Activated T-cell treated with anti-CD3 and anti-CD28 coated beads, Interleukin-2, amount 50 U/mL, for 24 hours (primary cell): Measurements from ENCODE around the gene CDK17.

Source experiments
- DNase-seq: peaks from one replicate; pipeline ENCODE4 v3.0.0-alpha.2; 2020
- H3K27ac Mint-ChIP-seq: 2 replicates; pipeline ENCODE4 v1.8.0; 2020; ENCODE audit warnings: mild to moderate bottlenecking, mixed read lengths
- H3K27me3 Mint-ChIP-seq: 2 replicates; pipeline ENCODE4 v1.8.0; 2020; ENCODE audit warnings: mixed read lengths
- H3K36me3 Mint-ChIP-seq: 2 replicates; pipeline ENCODE4 v1.8.0; 2020; ENCODE audit warnings: low read depth, mixed read lengths
- H3K4me1 Mint-ChIP-seq: 2 replicates; pipeline ENCODE4 v1.8.0; 2020; ENCODE audit warnings: low read depth, mixed read lengths
- H3K4me3 Mint-ChIP-seq: 2 replicates; pipeline ENCODE4 v1.8.0; 2020; ENCODE audit warnings: mild to moderate bottlenecking, moderate library complexity, mixed read lengths
- H3K9me3 Mint-ChIP-seq: 2 replicates; pipeline ENCODE4 v1.8.0; 2020; ENCODE audit warnings: mixed read lengths

The CDK17 gene

GRCh38 chr12:96249196-96250118 is 150.8 kb downstream of the CDK17 start:
- H3K4me1 Mint-ChIP-seq = peaks cover 51% of the 10 kb centered on the region
- no peaks in the 10 kb centered on the region for H3K9me3 Mint-ChIP-seq
- H3K4me3 Mint-ChIP-seq = no peak overlapping the region

GRCh38 chr12:96248136-96248931 is 151.9 kb downstream of the CDK17 start:
- H3K4me1 Mint-ChIP-seq = peaks cover 50% of the 10 kb centered on the region
- no peaks in the 10 kb centered on the region for H3K9me3 Mint-ChIP-seq
- H3K36me3 Mint-ChIP-seq = peaks cover 90% of the 10 kb centered on the region
- H3K27me3 Mint-ChIP-seq = no peaks in the 10 kb centered on the region
- H3K27ac Mint-ChIP-seq = peak overlapping the region; percentile 70
- H3K4me3 Mint-ChIP-seq = no peak overlapping the region
- no peak for DNase-seq

More at GRCh38 chr12:96249196-96250118, 150.8 kb downstream of the CDK17 start:
- Mint-ChIP-seq H3K27me3 (no peaks in the 10 kb centered on the region), H3K27ac (peak overlapping the region; percentile 79), H3K36me3 (peaks cover 90% of the 10 kb centered on the region)
- no peak for DNase-seq

GRCh38 chr12:96247563-96247962 is 152.7 kb downstream of the CDK17 start:
- Mint-ChIP-seq H3K27me3 (no peaks in the 10 kb centered on the region), H3K4me3 (no peak overlapping the region), H3K4me1 (peaks cover 57% of the 10 kb centered on the region), H3K36me3 (peaks cover 91% of the 10 kb centered on the region), H3K9me3 (no peaks in the 10 kb centered on the region), H3K27ac (peak overlapping the region; percentile 70)
- DNase-seq = no peak

GRCh38 chr12:96246926-96247505 is 153.2 kb downstream of the CDK17 start:
- peaks cover 91% of the 10 kb centered on the region for H3K36me3 Mint-ChIP-seq
- H3K27ac Mint-ChIP-seq = peak overlapping the region; percentile 70

GRCh38 chr12:96244826-96245225 is 155.4 kb downstream of the CDK17 start:
- peak overlapping the region; percentile 37 for H3K27ac Mint-ChIP-seq
- no peaks in the 10 kb centered on the region for H3K27me3 Mint-ChIP-seq
- no peak overlapping the region for H3K4me3 Mint-ChIP-seq
- peak; percentile 9 for DNase-seq
- H3K4me1 Mint-ChIP-seq = peaks cover 63% of the 10 kb centered on the region
- peaks cover 85% of the 10 kb centered on the region for H3K36me3 Mint-ChIP-seq
- H3K9me3 Mint-ChIP-seq = no peaks in the 10 kb centered on the region

More at GRCh38 chr12:96246926-96247505, 153.2 kb downstream of the CDK17 start:
- no peak for DNase-seq
- Mint-ChIP-seq H3K27me3 (no peaks in the 10 kb centered on the region), H3K4me1 (peaks cover 58% of the 10 kb centered on the region), H3K9me3 (no peaks in the 10 kb centered on the region), H3K4me3 (no peak overlapping the region)

GRCh38 chr12:96242597-96242996 is 157.6 kb downstream of the CDK17 start:
- no peaks in the 10 kb centered on the region for H3K27me3 Mint-ChIP-seq
- peaks cover 68% of the 10 kb centered on the region for H3K4me1 Mint-ChIP-seq
- no peak overlapping the region for H3K4me3 Mint-ChIP-seq
- H3K9me3 Mint-ChIP-seq = no peaks in the 10 kb centered on the region
- peak; percentile 24 for DNase-seq
- H3K36me3 Mint-ChIP-seq = peaks cover 70% of the 10 kb centered on the region
- H3K27ac Mint-ChIP-seq = peak overlapping the region; percentile 81

GRCh38 chr12:96241846-96242256 is 158.4 kb downstream of the CDK17 start:
- peak; percentile 45 for DNase-seq
- Mint-ChIP-seq H3K27me3 (no peaks in the 10 kb centered on the region), H3K9me3 (no peaks in the 10 kb centered on the region), H3K27ac (peak overlapping the region; percentile 81), H3K4me3 (no peak overlapping the region), H3K36me3 (peaks cover 64% of the 10 kb centered on the region), H3K4me1 (peaks cover 68% of the 10 kb centered on the region)

GRCh38 chr12:96241431-96241830 is 158.8 kb downstream of the CDK17 start:
- no peaks in the 10 kb centered on the region for H3K9me3 Mint-ChIP-seq
- peaks cover 68% of the 10 kb centered on the region for H3K4me1 Mint-ChIP-seq
- H3K4me3 Mint-ChIP-seq = no peak overlapping the region
- no peaks in the 10 kb centered on the region for H3K27me3 Mint-ChIP-seq
- H3K36me3 Mint-ChIP-seq = peaks cover 64% of the 10 kb centered on the region
- H3K27ac Mint-ChIP-seq = peak overlapping the region; percentile 81
- DNase-seq = no peak

GRCh38 chr12:96240656-96241055 is 159.6 kb downstream of the CDK17 start:
- peaks cover 75% of the 10 kb centered on the region for H3K4me1 Mint-ChIP-seq
- no peaks in the 10 kb centered on the region for H3K9me3 Mint-ChIP-seq
- peak; percentile 23 for DNase-seq
- no peaks in the 10 kb centered on the region for H3K27me3 Mint-ChIP-seq
- peaks cover 63% of the 10 kb centered on the region for H3K36me3 Mint-ChIP-seq
- peak overlapping the region; percentile 63 for H3K27ac Mint-ChIP-seq
- H3K4me3 Mint-ChIP-seq = no peak overlapping the region

GRCh38 chr12:96239711-96240635 is 160.3 kb downstream of the CDK17 start:
- Mint-ChIP-seq H3K9me3 (no peaks in the 10 kb centered on the region), H3K4me3 (no peak overlapping the region), H3K36me3 (peaks cover 63% of the 10 kb centered on the region), H3K27ac (peak overlapping the region; percentile 63), H3K4me1 (peaks cover 81% of the 10 kb centered on the region), H3K27me3 (no peaks in the 10 kb centered on the region)
- DNase-seq = peak; percentile 25

GRCh38 chr12:96238336-96239047 is 161.7 kb downstream of the CDK17 start:
- DNase-seq = peak; percentile 30
- Mint-ChIP-seq H3K9me3 (no peaks in the 10 kb centered on the region), H3K36me3 (peaks cover 65% of the 10 kb centered on the region), H3K27me3 (no peaks in the 10 kb centered on the region), H3K4me3 (peak overlapping the region; percentile 39), H3K4me1 (peaks cover 87% of the 10 kb centered on the region), H3K27ac (peak overlapping the region; percentile 88)

- no peaks in the 10 kb centered on the region for H3K27me3 Mint-ChIP-seq
- H3K27ac Mint-ChIP-seq = peak overlapping the region; percentile 88
- H3K4me1 Mint-ChIP-seq = peaks cover 81% of the 10 kb centered on the region
- DNase-seq = peak; percentile 51
- no peaks in the 10 kb centered on the region for H3K9me3 Mint-ChIP-seq
- H3K4me3 Mint-ChIP-seq = peak overlapping the region; percentile 39
- H3K36me3 Mint-ChIP-seq = peaks cover 66% of the 10 kb centered on the region
Measured at GRCh38 chr12:96237465-96238077, 162.7 kb downstream of the CDK17 start.

- Mint-ChIP-seq H3K27ac (peak overlapping the region; percentile 88), H3K9me3 (no peaks in the 10 kb centered on the region), H3K4me1 (peaks cover 77% of the 10 kb centered on the region), H3K27me3 (no peaks in the 10 kb centered on the region), H3K36me3 (peaks cover 62% of the 10 kb centered on the region), H3K4me3 (peak overlapping the region; percentile 0)
- no peak for DNase-seq
Measured at GRCh38 chr12:96237035-96237434, 163.2 kb downstream of the CDK17 start.
